ENCODE data around the gene TXNRD2. TPM values are rescaled to one million over a fixed set of nuclear protein-coding genes. Genes with fewer than 3 reads are reported as not detected.

TXNRD2 gene
- total RNA-seq, 2 donors from 2014 or later = 14.1 to 21.4 TPM

- no peaks in the 10 kb centered on the region for H3K9me3 Mint-ChIP-seq
- H3K27ac Mint-ChIP-seq = no peak overlapping the region
- H3K27me3 Mint-ChIP-seq = no peaks in the 10 kb centered on the region
- H3K36me3 Mint-ChIP-seq (ENCODE audit: low read depth) = no peaks in the 10 kb centered on the region
- no peaks in the 10 kb centered on the region for H3K4me1 Mint-ChIP-seq
- no peak for ATAC-seq (replicated peaks)
- H3K4me3 Mint-ChIP-seq = no peak overlapping the region
Measured at GRCh38 chr22:19865141-19865829, 76.3 kb downstream of the TXNRD2 start.

- Mint-ChIP-seq H3K27ac (no peak overlapping the region), H3K9me3 (no peaks in the 10 kb centered on the region), H3K4me3 (no peak overlapping the region), H3K27me3 (no peaks in the 10 kb centered on the region), H3K4me1 (no peaks in the 10 kb centered on the region), H3K36me3 (ENCODE audit: low read depth) (no peaks in the 10 kb centered on the region)
- no peak for ATAC-seq (replicated peaks)
Measured at GRCh38 chr22:19864538-19865106, 77.0 kb downstream of the TXNRD2 start.

GRCh38 chr22:19863571-19863970 lies 78.0 kb downstream of the TXNRD2 start:
- H3K27me3 Mint-ChIP-seq = no peaks in the 10 kb centered on the region
- H3K4me3 Mint-ChIP-seq = no peak overlapping the region
- H3K27ac Mint-ChIP-seq = no peak overlapping the region
- no peak for ATAC-seq (replicated peaks)
- H3K36me3 Mint-ChIP-seq (ENCODE audit: low read depth) = no peaks in the 10 kb centered on the region
- no peaks in the 10 kb centered on the region for H3K9me3 Mint-ChIP-seq
- H3K4me1 Mint-ChIP-seq = no peaks in the 10 kb centered on the region

GRCh38 chr22:19862619-19863246 lies 78.9 kb downstream of the TXNRD2 start:
- no peak for ATAC-seq (replicated peaks)
- H3K4me1 Mint-ChIP-seq = peaks cover 1% of the 10 kb centered on the region

GRCh38 chr22:19859861-19860510 lies 81.6 kb downstream of the TXNRD2 start:
- peak overlapping the region; percentile 36 for H3K27ac Mint-ChIP-seq
- H3K36me3 Mint-ChIP-seq (ENCODE audit: low read depth) = no peaks in the 10 kb centered on the region
- no peaks in the 10 kb centered on the region for H3K9me3 Mint-ChIP-seq
- H3K27me3 Mint-ChIP-seq = no peaks in the 10 kb centered on the region
- peaks cover 12% of the 10 kb centered on the region for H3K4me1 Mint-ChIP-seq
- no peak overlapping the region for H3K4me3 Mint-ChIP-seq
- ATAC-seq (replicated peaks) = no peak

More at GRCh38 chr22:19862619-19863246, 78.9 kb downstream of the TXNRD2 start:
- Mint-ChIP-seq H3K27me3 (no peaks in the 10 kb centered on the region), H3K27ac (no peak overlapping the region), H3K9me3 (no peaks in the 10 kb centered on the region), H3K36me3 (ENCODE audit: low read depth) (no peaks in the 10 kb centered on the region), H3K4me3 (no peak overlapping the region)

- peak overlapping the region; percentile 96 for H3K27ac Mint-ChIP-seq
- H3K4me3 Mint-ChIP-seq = peak overlapping the region; percentile 97
- peaks cover 10% of the 10 kb centered on the region for H3K36me3 Mint-ChIP-seq (ENCODE audit: low read depth)
- H3K9me3 Mint-ChIP-seq = no peaks in the 10 kb centered on the region
- ATAC-seq (replicated peaks) = no peak
- H3K27me3 Mint-ChIP-seq = no peaks in the 10 kb centered on the region
- peaks cover 27% of the 10 kb centered on the region for H3K4me1 Mint-ChIP-seq
Measured at GRCh38 chr22:19857382-19857781, 84.2 kb downstream of the TXNRD2 start.

- peak overlapping the region; percentile 97 for H3K4me3 Mint-ChIP-seq
- H3K4me1 Mint-ChIP-seq = peaks cover 28% of the 10 kb centered on the region
- H3K36me3 Mint-ChIP-seq (ENCODE audit: low read depth) = peaks cover 19% of the 10 kb centered on the region
- peak; percentile 47 for ATAC-seq (replicated peaks)
- no peaks in the 10 kb centered on the region for H3K27me3 Mint-ChIP-seq
- no peaks in the 10 kb centered on the region for H3K9me3 Mint-ChIP-seq
- peak overlapping the region; percentile 96 for H3K27ac Mint-ChIP-seq
Measured at GRCh38 chr22:19855504-19856409, 85.9 kb downstream of the TXNRD2 start.

- H3K4me1 Mint-ChIP-seq = peaks cover 32% of the 10 kb centered on the region
- H3K4me3 Mint-ChIP-seq = peak within 1 kb of the TSS; percentile 97
- no peaks in the 10 kb centered on the region for H3K27me3 Mint-ChIP-seq
- peaks cover 25% of the 10 kb centered on the region for H3K36me3 Mint-ChIP-seq (ENCODE audit: low read depth)
- peak within 1 kb of the TSS; percentile 96 for H3K27ac Mint-ChIP-seq
- H3K9me3 Mint-ChIP-seq = no peaks in the 10 kb centered on the region
- peak; percentile 91 for ATAC-seq (replicated peaks)
Measured at GRCh38 chr22:19854778-19855503, 86.7 kb downstream of the TXNRD2 start, which contains the start of the genes GNB1L and RTL10. TSS of gene GNB1L (minus strand) at chr22:19854874. CDS start at chr22:19821355, 33,519 bp downstream. TSS of gene RTL10 (minus strand) at chr22:19854874. CDS start at chr22:19852261, 2,613 bp downstream.

GRCh38 chr22:19853879-19854777 lies 87.5 kb downstream of the TXNRD2 start:
- no peak for ATAC-seq (replicated peaks)
- Mint-ChIP-seq H3K9me3 (no peaks in the 10 kb centered on the region), H3K27ac (peak overlapping the region; percentile 96), H3K4me3 (peak overlapping the region; percentile 97), H3K36me3 (ENCODE audit: low read depth) (peaks cover 29% of the 10 kb centered on the region), H3K4me1 (peaks cover 32% of the 10 kb centered on the region), H3K27me3 (no peaks in the 10 kb centered on the region)

GRCh38 chr22:19853058-19853878 lies 88.3 kb downstream of the TXNRD2 start:
- no peaks in the 10 kb centered on the region for H3K9me3 Mint-ChIP-seq
- H3K27ac Mint-ChIP-seq = peak overlapping the region; percentile 96
- ATAC-seq (replicated peaks) = no peak
- H3K27me3 Mint-ChIP-seq = no peaks in the 10 kb centered on the region
- H3K4me3 Mint-ChIP-seq = peak overlapping the region; percentile 97
- peaks cover 29% of the 10 kb centered on the region for H3K36me3 Mint-ChIP-seq (ENCODE audit: low read depth)
- peaks cover 32% of the 10 kb centered on the region for H3K4me1 Mint-ChIP-seq

- Mint-ChIP-seq H3K4me1 (peaks cover 27% of the 10 kb centered on the region), H3K9me3 (no peaks in the 10 kb centered on the region), H3K27me3 (no peaks in the 10 kb centered on the region), H3K36me3 (ENCODE audit: low read depth) (peaks cover 29% of the 10 kb centered on the region), H3K4me3 (peak overlapping the region; percentile 97), H3K27ac (no peak overlapping the region)
- ATAC-seq (replicated peaks) = no peak
Measured at GRCh38 chr22:19852177-19852781, 89.3 kb downstream of the TXNRD2 start.
